Inflammatory macrophage treated with lipopolysaccharide for 1 hour (primary cell): Measurements from ENCODE around the gene GTF3C2.
A peak's percentile ranks its signal among the peaks of the same experiment; 100 is the strongest.
"Not testable (repeated sequence)": the region's sequence is repeated elsewhere in the genome, so short reads cannot be mapped to it uniquely, and the experiment has no call there.

ENCODE experiments used
- DNase-seq, 2 donors: peaks; one replicate each; pipeline ENCODE4 v3.0.0-alpha.2; 2020 to 2022

Gene GTF3C2

DNA sequence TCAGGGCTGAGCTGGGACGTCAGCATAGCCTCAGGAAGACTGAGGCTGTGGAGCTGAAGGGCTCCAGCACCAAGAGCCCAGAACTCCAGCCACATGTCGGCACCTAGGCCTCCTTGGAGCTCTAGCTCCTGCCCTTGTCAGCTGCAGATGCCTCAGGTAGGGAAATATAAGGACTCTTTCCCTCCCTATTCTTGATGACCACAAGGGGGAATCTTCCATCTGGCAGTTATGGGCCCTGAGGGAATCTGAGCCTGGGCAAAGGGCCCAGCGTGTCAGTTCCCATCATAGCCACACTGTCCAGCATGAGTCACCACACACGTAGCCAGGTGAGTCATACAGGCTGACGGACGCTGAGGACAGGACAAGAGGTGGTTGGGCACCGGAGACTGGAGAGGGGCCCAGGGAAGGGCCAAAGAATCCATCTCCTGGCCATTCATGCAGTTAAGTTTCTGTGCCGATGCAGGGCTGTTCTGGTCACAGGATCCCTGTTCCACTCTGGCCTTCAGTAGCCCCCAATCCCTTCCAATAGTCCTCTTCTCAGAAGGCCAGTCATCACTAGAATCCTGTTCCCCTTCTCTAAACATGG is 35.5 kb downstream of the GTF3C2 start:
- DNase-seq, result peak; percentile 25 to 68

DNA sequence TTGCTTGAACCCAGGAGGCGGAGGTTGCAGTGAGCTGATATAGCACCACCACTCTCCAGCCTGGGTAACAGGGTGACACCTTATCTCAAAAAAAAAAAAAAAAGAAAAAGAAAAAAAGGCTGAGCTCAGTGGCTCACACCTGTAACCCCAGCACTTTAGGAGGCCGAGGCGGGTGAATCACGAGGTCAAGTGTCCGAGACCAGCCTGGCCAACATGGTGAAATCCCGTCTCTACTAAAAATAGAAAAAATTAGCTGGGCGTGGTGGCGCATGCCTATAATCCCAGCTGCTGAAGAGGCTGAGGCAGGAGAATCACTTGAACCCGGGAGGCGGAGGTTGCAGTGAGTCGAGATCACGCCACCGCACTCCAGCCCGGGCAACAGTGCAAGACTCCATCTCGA is 36.7 kb downstream of the GTF3C2 start:
- not testable (repeated sequence) for DNase-seq

GRCh38 chr2:27316655-27317412 is 39.7 kb downstream of the GTF3C2 start:
- DNase-seq, result peak; percentile 32 to 42

DNA sequence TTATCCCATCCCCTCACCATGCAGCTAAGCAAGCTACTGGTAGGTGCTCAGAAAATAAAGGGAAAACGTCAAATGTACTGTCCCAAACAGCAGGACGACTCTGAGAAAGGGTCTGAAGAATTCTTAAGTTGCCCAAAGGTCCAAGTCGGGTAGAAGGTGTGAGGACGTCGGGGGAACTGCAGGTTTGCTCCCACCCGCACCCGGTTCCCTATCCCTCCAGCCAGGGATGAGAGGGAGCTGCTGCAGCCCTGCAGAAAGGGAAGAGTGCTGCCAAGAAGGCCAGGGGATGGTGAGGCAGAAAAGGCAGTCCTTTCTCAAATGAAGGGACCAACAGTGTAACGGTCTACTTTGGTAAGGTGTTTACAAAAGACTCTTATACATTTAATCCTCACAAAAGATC is 41.4 kb downstream of the GTF3C2 start:
- DNase-seq, result no peak

DNA sequence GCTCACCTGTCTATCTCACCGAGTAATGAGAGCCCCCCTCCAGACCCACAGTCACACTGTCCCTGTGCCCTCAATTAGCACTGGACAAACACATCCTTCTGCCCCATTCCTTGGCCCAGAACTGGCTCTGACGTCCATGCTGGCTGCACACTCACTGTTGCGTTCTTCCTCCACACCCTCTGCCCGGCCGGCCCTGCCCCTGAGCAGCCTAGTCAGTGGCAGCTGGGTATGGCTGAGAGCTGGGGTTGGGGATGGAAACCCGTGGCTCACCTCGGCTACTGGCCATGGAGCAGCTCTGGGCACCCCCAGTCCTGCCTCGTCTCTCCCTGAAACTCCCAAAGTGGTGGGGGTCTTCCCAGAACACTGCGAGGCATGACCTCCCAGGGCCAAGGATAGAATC is 41.9 kb downstream of the GTF3C2 start:
- no peak for DNase-seq

DNA sequence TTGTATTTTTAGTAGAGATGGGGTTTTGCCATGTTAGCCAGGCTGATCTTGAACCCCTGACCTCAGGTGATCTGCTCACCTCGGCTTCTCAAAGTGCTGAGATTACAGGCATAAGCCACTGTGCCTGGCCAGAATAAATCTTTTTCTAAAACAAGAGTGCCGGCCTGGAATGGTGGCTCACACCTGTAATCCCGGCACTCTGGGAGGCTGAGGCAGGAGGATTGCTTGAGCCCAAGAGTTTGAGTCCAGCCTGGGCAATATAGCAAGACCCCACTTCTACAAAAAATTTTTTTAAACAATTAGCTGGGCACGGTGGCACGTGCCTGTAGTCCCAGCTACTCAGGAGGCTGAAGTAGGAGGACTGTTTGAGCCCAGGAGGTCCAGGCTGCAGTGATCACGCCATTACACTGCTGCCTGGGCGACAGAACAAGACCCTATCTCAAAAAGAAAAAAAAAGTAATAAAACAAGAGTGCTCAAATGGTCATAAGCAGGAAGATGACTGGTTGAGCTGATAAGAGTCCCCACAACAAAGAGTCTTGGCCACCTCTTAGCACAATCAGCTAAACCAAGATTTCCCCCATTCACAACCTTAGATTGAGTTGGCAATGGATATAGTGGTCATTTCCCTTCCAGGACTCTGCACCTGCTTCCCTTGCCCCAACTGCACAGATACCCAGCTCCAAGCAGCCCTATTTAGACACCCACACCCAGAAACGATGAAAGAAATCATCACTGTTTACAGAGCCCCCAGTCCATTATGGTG is 42.5 kb downstream of the GTF3C2 start:
- DNase-seq, result no peak

DNA sequence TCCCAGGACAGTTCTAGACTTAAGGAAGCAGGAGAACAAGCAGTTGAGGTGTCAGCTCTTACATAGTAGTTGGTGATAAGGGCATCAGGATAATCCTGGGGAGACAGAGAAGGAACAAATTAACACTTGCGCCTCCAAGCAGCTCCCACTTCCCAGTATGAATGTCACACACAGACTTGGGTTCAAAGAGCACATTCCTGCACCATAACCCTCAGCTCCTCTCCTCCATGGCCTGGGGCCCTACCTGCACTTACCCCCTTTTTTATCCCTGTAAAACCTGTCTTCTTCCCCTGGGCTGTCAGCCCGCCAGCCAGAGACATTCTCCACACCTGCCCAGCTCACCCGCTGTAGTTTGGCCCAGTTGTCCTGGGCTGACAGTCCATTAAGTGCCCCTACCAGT is 44.4 kb downstream of the GTF3C2 start:
- DNase-seq, result no peak

DNA sequence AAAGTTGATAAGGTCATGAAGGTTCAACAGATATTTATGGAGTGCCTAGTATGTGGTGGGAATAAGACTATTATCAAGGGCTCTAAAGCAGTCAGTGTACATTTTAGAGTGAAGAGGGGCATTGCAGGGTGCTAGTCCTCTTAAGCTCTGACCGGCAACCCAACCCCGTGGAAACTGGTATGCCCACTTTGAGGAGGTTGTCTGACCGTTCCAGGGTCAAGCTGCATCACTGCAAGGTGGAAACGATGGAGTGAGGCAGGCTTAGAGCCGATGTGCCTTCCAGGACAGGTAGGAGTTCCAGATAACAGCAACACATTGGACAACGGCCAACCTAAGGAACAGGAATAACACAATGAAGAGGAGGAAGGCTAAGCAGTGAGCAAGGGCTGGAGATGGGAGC is 46.9 kb downstream of the GTF3C2 start:
- DNase-seq, result no peak

- DNase-seq, result no peak
Measured at GRCh38 chr2:27308359-27308881, 48.1 kb downstream of the GTF3C2 start, which contains the start of gene UCN. Gene UCN, minus strand, starts transcription at chr2:27308445. Its CDS starts 550 bp downstream, at chr2:27307895.

DNA sequence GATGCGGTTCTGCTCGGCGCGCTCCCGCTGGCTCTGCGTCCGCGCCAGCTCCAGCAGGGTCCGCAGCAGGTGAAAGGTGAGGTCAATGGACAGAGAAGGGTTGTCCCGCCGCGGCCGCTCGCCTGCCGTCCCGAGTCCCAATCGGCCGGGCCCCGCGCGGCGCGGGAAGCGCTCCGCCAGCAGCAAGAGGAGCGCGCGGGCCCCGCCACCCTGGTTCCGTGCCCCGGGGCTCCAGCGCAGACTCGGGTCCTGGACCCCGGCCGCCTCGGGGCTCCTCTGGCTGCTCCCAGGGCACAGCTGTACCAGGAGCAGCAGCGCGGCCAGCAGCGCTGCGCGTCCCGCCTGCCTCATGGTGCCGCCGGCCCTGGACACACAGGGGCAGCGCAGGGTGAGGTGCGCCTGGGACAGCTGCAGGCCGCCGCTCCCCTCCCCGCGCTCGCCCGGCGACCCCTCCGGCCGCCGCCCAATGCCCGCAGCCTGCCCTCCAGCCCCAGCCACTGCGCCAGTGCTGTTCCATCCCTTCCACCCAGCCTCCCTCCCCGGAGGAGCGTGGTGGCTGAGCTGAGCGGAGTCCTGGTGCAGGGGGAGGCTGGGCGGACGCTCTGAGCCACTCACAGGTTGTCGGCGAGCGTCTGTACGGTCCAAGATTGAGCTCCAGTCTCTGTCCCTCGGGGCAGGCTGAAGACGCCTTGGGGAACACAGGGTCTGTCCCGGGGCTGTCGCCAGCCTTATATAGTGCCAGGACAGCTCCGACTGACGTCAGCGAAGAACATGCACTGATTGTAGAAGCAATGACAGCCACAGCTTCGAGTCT is 48.8 kb downstream of the GTF3C2 start:
- no peak for DNase-seq

DNA sequence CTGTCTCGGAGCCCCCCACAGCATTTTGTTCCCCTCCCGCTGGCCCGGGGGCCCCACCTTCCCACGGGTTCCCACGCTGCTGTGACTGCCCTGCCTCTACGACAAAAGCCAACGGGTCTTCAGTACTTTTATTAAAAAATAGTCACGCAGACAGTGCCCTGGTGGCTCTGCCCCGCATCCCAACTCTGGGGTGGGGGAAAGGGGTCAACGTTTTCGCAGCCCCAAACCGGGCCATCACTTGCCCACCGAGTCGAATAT is 49.3 kb downstream of the GTF3C2 start:
- DNase-seq, result no peak

- no peak for DNase-seq
Measured at GRCh38 chr2:27306573-27307286, 49.8 kb downstream of the GTF3C2 start.

- DNase-seq, result no peak
Measured at GRCh38 chr2:27306136-27306535, 50.4 kb downstream of the GTF3C2 start.

GRCh38 chr2:27305516-27305915 is 51.0 kb downstream of the GTF3C2 start:
- DNase-seq, result no peak

DNA sequence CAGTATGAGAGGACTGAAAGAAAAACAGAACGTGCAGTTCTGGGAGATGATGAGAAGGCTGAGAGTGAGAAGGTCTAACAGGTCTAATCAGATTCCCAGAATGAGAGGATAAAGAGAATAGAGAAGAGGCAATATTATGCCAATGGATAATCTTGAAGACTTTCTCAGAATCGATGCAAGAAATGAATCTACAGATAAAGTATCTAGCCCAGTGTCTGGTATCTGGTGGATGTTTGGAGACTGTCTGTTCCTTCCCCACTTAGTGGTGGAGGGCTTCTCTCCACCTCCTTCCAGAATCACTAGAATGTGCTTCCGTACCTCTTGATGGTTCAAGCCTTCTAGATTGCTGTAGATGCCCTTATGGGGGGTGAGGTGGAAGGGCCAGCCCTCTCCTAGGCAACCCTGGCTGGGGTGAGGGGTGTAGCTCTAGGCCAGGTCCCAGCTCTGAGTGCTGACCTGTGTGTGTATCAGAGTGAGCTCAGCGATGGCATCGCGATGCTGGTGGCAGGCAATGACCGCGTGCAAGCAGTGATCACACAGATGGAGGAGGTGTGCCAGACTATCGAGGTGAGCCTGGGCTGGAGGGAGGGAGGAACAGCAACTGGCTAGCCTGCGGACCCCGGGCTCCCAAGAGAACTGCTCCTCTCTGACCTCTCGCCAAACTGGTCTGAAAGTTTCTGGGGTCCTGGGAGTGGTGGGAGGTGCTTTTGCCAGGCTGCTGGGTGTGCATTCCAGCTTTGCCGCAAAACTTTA is 51.9 kb downstream of the GTF3C2 start:
- DNase-seq, result no peak

DNA sequence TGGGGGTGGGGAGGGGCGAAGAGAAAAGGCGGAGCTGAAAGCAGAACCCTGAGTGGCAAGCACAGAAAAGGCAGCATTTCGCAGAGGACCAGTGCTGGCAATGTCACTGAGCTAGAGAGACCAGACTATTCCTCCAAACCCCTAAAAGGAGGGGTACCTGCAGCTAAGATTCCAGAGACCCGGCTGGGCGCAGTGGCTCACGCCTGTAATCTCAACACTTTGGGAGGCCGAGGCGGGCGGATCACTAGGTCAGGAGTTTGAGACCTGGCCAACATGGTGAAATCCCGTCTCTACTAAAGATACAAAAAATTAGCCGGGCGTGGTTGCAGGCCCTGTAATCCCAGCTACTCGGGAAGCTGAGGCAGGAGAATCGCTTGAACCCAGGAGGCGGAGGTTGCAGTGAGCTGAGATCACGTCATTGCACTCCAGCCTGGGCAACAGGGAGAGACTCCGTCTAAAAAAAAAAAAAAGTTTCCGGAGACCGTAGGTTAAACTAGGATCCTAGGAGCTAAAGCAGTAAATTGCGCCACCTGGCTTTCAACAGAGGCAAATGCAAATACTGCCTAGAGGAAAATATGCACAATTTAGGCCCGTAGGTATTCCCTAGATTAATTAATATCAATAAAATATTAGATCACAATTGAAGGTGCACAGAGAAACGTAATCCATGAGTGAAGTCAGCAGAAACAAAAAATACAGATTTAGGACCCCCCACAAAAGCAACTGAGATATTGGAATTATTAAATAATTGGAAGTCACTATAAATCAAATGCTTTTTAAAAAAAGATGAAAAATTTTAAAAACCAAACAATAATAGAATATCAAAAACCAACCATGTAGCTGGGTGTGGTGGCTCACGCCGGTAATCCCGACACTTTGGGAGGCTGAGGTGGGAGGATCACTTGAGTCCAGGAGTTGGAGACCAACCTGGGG is 53.2 kb downstream of the GTF3C2 start:
- peak; percentile 80 to 81 for DNase-seq

DNA sequence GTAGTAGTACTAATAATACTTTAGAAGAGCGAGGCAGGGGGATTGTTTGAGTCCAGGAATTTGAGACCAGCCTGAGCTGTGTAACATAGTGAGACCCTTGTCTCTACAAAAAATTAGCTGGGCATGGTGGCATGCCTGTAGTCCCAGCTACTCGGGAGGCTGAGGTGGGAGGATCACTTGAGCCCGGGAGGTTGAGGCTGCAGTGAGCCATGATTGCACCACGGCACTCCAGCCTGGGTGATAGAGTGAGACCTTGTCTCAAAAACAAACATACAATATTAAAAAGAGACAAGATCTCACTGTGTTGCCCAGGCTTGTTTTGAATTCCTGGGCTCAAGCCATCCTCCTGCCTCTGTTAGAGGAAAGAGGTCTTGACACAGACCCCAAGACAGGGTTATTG is 56.0 kb downstream of the GTF3C2 start:
- not testable (repeated sequence) for DNase-seq

GRCh38 chr2:27298391-27299080 is 58.0 kb downstream of the GTF3C2 start:
- no peak for DNase-seq

GRCh38 chr2:27297195-27297594 is 59.4 kb downstream of the GTF3C2 start:
- DNase-seq, result no peak

DNA sequence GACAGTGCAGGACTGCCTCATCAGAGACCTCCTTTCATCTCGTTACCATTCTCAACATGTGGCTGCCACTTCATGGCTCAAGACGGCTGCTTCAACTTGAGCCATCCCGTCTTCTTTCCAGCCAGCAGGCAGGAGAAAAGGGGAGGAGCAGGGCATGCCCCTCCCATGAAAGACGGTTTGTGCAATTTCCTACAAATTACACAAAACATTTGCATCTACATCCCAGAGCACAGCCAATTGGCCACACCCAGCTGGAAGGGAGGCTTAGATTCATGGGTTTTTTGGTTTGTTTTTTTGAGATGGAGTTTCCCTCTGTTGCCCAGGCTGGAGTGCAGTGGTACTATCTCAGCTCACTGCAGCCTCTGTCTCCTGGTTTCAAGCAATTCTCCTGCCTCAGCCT is 60.1 kb downstream of the GTF3C2 start:
- DNase-seq, result peak; percentile 68 to 78
